Activated T-helper 1 cell treated with Interleukin-2 at 50 U/mL for 16 hours (primary cell): ENCODE data around the gene RAB34.

ENCODE experiments used
- DNase-seq: peaks from one replicate; pipeline ENCODE4 v3.0.0-alpha.2; 2020; ENCODE audit warnings: low read depth

The RAB34 gene

GRCh38 chr17:28675490-28675889 is 42.2 kb downstream of the RAB34 start:
- no peak for DNase-seq

GRCh38 chr17:28669918-28670317 is 47.8 kb downstream of the RAB34 start:
- no peak for DNase-seq

GRCh38 chr17:28667870-28668269 is 49.8 kb downstream of the RAB34 start:
- no peak for DNase-seq

GRCh38 chr17:28665994-28666393 is 51.7 kb downstream of the RAB34 start:
- DNase-seq, result no peak
